Neural cell (in vitro differentiated cells): ENCODE measurements around the gene AGO3. TPM values are rescaled to one million over a fixed set of nuclear protein-coding genes. Genes with fewer than 3 reads are reported as not detected.
"Not testable (repeated sequence)": the region's sequence is repeated elsewhere in the genome, so short reads cannot be mapped to it uniquely, and the experiment has no call there.

Experiments
- H2AFZ ChIP-seq: fragments of 200-600, 300-800 bp; sonication (generic), shearing (Covaris generic); 2 replicates; pipeline ENCODE4 v1.6.0; 2014; ENCODE audit warnings: low read depth, mild to moderate bottlenecking, antibody characterized with exemption, low read length, moderate library complexity
- H3F3A ChIP-seq: fragments of 200-600 bp; shearing (Covaris generic); 2 replicates; pipeline ENCODE4 v1.6.1; 2016; ENCODE audit warnings: mild to moderate bottlenecking, moderate library complexity, mixed read lengths, antibody characterized with exemption, low read length; ENCODE audit not compliant: insufficient read depth, poor library complexity, severe bottlenecking
- H3K27ac ChIP-seq: fragments of 200-600, 300-800 bp; sonication (generic), shearing (Covaris generic); 2 replicates; pipeline ENCODE4 v1.5.1; 2014; ENCODE audit warnings: mild to moderate bottlenecking, low read length, moderate library complexity
- H3K27me3 ChIP-seq: fragments of 300-800, 200-600 bp; sonication (generic), shearing (Covaris generic); 2 replicates; pipeline ENCODE4 v1.6.0; 2014; ENCODE audit warnings: mild to moderate bottlenecking, low read depth, low read length, moderate library complexity; ENCODE audit not compliant: insufficient read depth
- H3K36me3 ChIP-seq: fragments of 300-800, 200-600 bp; sonication (generic), shearing (Covaris generic); 2 replicates; pipeline ENCODE4 v1.5.1; 2014; ENCODE audit warnings: mild to moderate bottlenecking, antibody characterized with exemption, low read length, moderate library complexity; ENCODE audit not compliant: insufficient read depth
- H3K4me2 ChIP-seq: fragments of 300-800, 200-600 bp; sonication (generic), shearing (Covaris generic); 2 replicates; pipeline ENCODE4 v1.6.0; 2014; ENCODE audit warnings: mild to moderate bottlenecking, low read length
- H3K4me3 ChIP-seq: fragments of 300-800, 200-600 bp; sonication (generic), shearing (Covaris generic); 2 replicates; pipeline ENCODE4 v1.5.1; 2014; ENCODE audit warnings: mild to moderate bottlenecking, low read length, moderate library complexity
- H3K79me2 ChIP-seq: fragments of 200-600 bp; shearing (Covaris generic); replicated peaks from 2 replicates; pipeline ENCODE4 v1.6.0; 2014; ENCODE audit warnings: mild to moderate bottlenecking, low read length, moderate library complexity; ENCODE audit not compliant: insufficient read depth
- H3K9ac ChIP-seq: fragments of 300-800, 200-600 bp; sonication (generic), shearing (Covaris generic); 2 replicates; pipeline ENCODE4 v1.6.1; 2016; ENCODE audit warnings: mild to moderate bottlenecking, low read length, mixed read lengths
- H3K9me2 ChIP-seq: fragments of 200-600 bp; shearing (Covaris generic); 2 replicates; pipeline ENCODE4 v1.6.1; 2016; ENCODE audit warnings: mild to moderate bottlenecking, low read length, mixed read lengths; ENCODE audit not compliant: insufficient read depth
- H3K9me3 ChIP-seq: fragments of 200-600, 300-800 bp; sonication (generic), shearing (Covaris generic); 2 replicates; pipeline ENCODE4 v1.6.1; 2016; ENCODE audit warnings: mild to moderate bottlenecking, mixed run types, low read length, moderate library complexity, mixed read lengths
- H4K20me1 ChIP-seq: fragments of 200-600 bp; shearing (Covaris generic); 2 replicates; pipeline ENCODE4 v1.6.1; 2016; ENCODE audit warnings: mild to moderate bottlenecking, mixed run types; ENCODE audit not compliant: insufficient read depth
- EP300 ChIP-seq: fragments of 450-650 bp; conservative IDR thresholded peaks from 2 replicates; pipeline ENCODE4 v1.6.1; 2014; ENCODE audit warnings: antibody characterized with exemption, mild to moderate bottlenecking, moderate library complexity; ENCODE audit not compliant: poor library complexity, severe bottlenecking
- EZH2 ChIP-seq: fragments of 200-600, 300-800 bp; shearing (Covaris generic), sonication (generic); IDR thresholded peaks from 2 replicates; pipeline ENCODE4 v1.6.1; 2014; ENCODE audit warnings: antibody characterized with exemption, low read length, borderline replicate concordance, mild to moderate bottlenecking; ENCODE audit not compliant: insufficient read depth, poor library complexity, severe bottlenecking
- MXI1 ChIP-seq: fragments of 450-650 bp; conservative IDR thresholded peaks from 2 replicates; pipeline ENCODE4 v1.6.1; 2014; ENCODE audit warnings: antibody characterized with exemption, mild to moderate bottlenecking; ENCODE audit not compliant: poor library complexity, severe bottlenecking
- POLR2AphosphoS5 ChIP-seq: IDR thresholded peaks from 2 replicates; pipeline ENCODE4 v1.6.1; 2012
- RAD21 ChIP-seq: fragments of 450-650 bp; conservative IDR thresholded peaks from 2 replicates; pipeline ENCODE4 v1.6.1; 2014; ENCODE audit warnings: antibody characterized with exemption, mild to moderate bottlenecking, moderate library complexity
- SMC3 ChIP-seq: fragments of 450-650 bp; conservative IDR thresholded peaks from 2 replicates; pipeline ENCODE4 v1.6.1; 2014; ENCODE audit warnings: antibody characterized with exemption, mild to moderate bottlenecking, moderate library complexity; ENCODE audit not compliant: poor library complexity
- TAF1 ChIP-seq: IDR thresholded peaks from 2 replicates; pipeline ENCODE4 v1.6.1; 2012; ENCODE audit warnings: low read depth
- polyA plus RNA-seq: library from polyadenylated mRNA; depleted of rRNA; stranded (reverse); fragments of >200 nt; gene quantifications from 2 replicates; pipeline ENCODE4 v1.2.3, GENCODE V29; 2014
- TF ChIP-seq, protein P1 (sequence below): IDR thresholded peaks from 2 replicates; pipeline ENCODE4 v1.6.1; 2012; ENCODE audit warnings: borderline replicate concordance
- TF ChIP-seq, protein P2 (sequence below): fragments of 450-650 bp; IDR thresholded peaks from 2 replicates; pipeline ENCODE4 v1.5.1; 2014; ENCODE audit warnings: antibody characterized with exemption, mild to moderate bottlenecking, moderate library complexity; ENCODE audit not compliant: poor library complexity, severe bottlenecking

The AGO3 gene
- polyA plus RNA-seq, 1 donor from 2014 or later = 9.4 TPM

DNA sequence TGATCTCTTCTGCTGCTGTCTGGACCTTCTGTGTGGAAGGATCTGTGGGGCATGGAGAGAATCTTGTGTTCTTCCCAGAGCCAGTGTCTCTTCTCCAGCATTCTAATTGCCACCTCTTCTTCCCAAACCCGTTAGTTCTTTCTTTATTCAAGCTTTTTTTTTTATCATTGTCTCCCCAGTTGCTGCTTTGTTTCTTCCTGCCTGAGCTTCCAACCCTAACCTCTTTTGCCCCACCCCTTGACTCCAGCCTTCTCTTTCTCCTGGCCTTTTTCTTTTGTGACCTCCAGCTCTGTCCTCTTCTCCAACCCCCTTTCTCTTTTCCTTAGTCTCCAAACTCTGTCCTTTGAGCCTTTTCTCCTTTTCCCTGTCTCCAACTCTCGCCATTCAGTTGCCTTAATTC lies 43.4 kb upstream of the AGO3 start:
- no peak overlapping the region for H3K4me2 ChIP-seq
- peaks cover 49% of the 10 kb centered on the region for H3K79me2 ChIP-seq
- H3F3A ChIP-seq = no peaks in the 10 kb centered on the region
- no peak overlapping the region for H3K27ac ChIP-seq
- peak overlapping the region; percentile 99 for H3K4me3 ChIP-seq
- TF ChIP-seq, protein P1, sequence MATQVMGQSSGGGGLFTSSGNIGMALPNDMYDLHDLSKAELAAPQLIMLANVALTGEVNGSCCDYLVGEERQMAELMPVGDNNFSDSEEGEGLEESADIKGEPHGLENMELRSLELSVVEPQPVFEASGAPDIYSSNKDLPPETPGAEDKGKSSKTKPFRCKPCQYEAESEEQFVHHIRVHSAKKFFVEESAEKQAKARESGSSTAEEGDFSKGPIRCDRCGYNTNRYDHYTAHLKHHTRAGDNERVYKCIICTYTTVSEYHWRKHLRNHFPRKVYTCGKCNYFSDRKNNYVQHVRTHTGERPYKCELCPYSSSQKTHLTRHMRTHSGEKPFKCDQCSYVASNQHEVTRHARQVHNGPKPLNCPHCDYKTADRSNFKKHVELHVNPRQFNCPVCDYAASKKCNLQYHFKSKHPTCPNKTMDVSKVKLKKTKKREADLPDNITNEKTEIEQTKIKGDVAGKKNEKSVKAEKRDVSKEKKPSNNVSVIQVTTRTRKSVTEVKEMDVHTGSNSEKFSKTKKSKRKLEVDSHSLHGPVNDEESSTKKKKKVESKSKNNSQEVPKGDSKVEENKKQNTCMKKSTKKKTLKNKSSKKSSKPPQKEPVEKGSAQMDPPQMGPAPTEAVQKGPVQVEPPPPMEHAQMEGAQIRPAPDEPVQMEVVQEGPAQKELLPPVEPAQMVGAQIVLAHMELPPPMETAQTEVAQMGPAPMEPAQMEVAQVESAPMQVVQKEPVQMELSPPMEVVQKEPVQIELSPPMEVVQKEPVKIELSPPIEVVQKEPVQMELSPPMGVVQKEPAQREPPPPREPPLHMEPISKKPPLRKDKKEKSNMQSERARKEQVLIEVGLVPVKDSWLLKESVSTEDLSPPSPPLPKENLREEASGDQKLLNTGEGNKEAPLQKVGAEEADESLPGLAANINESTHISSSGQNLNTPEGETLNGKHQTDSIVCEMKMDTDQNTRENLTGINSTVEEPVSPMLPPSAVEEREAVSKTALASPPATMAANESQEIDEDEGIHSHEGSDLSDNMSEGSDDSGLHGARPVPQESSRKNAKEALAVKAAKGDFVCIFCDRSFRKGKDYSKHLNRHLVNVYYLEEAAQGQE = no peak
- TF ChIP-seq TAF1 (no peak), POLR2AphosphoS5 (no peak), EP300 (no peak), MXI1 (no peak), SMC3 (no peak), RAD21 (no peak), EZH2 (no peak)
- TF ChIP-seq, protein P2, sequence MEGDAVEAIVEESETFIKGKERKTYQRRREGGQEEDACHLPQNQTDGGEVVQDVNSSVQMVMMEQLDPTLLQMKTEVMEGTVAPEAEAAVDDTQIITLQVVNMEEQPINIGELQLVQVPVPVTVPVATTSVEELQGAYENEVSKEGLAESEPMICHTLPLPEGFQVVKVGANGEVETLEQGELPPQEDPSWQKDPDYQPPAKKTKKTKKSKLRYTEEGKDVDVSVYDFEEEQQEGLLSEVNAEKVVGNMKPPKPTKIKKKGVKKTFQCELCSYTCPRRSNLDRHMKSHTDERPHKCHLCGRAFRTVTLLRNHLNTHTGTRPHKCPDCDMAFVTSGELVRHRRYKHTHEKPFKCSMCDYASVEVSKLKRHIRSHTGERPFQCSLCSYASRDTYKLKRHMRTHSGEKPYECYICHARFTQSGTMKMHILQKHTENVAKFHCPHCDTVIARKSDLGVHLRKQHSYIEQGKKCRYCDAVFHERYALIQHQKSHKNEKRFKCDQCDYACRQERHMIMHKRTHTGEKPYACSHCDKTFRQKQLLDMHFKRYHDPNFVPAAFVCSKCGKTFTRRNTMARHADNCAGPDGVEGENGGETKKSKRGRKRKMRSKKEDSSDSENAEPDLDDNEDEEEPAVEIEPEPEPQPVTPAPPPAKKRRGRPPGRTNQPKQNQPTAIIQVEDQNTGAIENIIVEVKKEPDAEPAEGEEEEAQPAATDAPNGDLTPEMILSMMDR = no peak
- no peaks in the 10 kb centered on the region for H3K36me3 ChIP-seq
- H3K9me2 ChIP-seq = no peaks in the 10 kb centered on the region
- no peak overlapping the region for H3K9ac ChIP-seq
- no peaks in the 10 kb centered on the region for H4K20me1 ChIP-seq
- H2AFZ ChIP-seq = no peak overlapping the region
- H3K9me3 ChIP-seq = no peaks in the 10 kb centered on the region
- H3K27me3 ChIP-seq = no peaks in the 10 kb centered on the region

DNA sequence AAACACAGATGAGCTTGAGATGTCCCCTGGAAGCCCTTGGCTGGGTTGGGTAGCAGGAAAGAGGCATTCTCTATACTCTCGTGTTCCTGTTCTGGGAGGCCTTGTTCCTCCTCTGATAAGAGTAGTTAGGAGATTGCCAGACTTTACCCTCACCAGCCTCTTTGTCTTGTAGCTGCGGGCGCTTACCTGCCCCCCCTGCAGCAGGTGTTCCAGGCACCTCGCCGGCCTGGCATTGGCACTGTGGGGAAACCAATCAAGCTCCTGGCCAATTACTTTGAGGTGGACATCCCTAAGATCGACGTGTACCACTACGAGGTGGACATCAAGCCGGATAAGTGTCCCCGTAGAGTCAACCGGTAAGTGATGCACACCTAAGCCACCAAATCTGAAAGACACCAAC lies 42.6 kb upstream of the AGO3 start:
- H3K9me2 ChIP-seq = no peaks in the 10 kb centered on the region
- TF ChIP-seq, protein P1 = no peak
- TF ChIP-seq MXI1 = no peak
- no peak for TF ChIP-seq SMC3
- H3K79me2 ChIP-seq = peaks cover 48% of the 10 kb centered on the region
- no peaks in the 10 kb centered on the region for H3K36me3 ChIP-seq
- no peak overlapping the region for H3K27ac ChIP-seq
- no peak overlapping the region for H3K4me3 ChIP-seq
- no peak overlapping the region for H2AFZ ChIP-seq
- no peaks in the 10 kb centered on the region for H3F3A ChIP-seq
- H3K4me2 ChIP-seq = no peak overlapping the region
- H3K9me3 ChIP-seq = no peaks in the 10 kb centered on the region
- no peak overlapping the region for H3K9ac ChIP-seq
- no peaks in the 10 kb centered on the region for H4K20me1 ChIP-seq
- H3K27me3 ChIP-seq = no peaks in the 10 kb centered on the region

DNA sequence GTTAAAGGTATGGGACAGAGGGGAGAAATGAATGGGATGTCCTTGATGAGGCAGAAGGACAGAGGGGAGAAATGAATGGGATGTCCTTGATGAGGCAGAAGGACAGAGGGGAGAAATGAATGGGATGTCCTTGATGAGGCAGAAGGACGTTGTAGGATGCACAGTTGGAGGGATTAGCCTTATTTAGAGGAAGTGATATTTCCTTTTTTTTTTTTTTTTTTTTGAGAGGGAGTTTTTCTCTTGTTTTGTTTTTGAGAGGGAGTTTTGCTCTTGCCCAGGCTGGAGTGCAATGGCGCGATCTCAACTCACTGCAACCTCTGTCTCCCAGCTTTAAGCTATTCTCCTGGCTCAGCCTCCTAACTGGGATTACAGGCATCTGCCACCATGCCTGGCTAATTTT lies 41.9 kb upstream of the AGO3 start:
- not testable (repeated sequence) for H3K9me3 ChIP-seq, H3K36me3 ChIP-seq, H4K20me1 ChIP-seq

More for the DNA sequence above, 41.9 kb upstream of the AGO3 start:
- not testable (repeated sequence) for H3F3A ChIP-seq, H2AFZ ChIP-seq, H3K9me2 ChIP-seq, H3K27me3 ChIP-seq, H3K27ac ChIP-seq, H3K4me2 ChIP-seq, H3K9ac ChIP-seq, H3K4me3 ChIP-seq
- H3K79me2 ChIP-seq = peaks cover 42% of the 10 kb centered on the region
